SK-N-MC (cell line): ENCODE measurements around the gene TIMM29.

Source experiments
- DNase-seq: peaks from one replicate; pipeline ENCODE4 v3.0.0-alpha.2; 2011; ENCODE audit warnings: low read depth, low spot score
- H3K27ac ChIP-seq: fragments of 200-600 bp; sonication (generic); 2 replicates; pipeline ENCODE4 v1.5.1; 2016; ENCODE audit warnings: mixed run types
- H3K36me3 ChIP-seq: fragments of 200-600 bp; sonication (generic); 2 replicates; pipeline ENCODE4 v1.6.1; 2017; ENCODE audit warnings: antibody characterized with exemption, low read length, mixed read lengths; ENCODE audit not compliant: insufficient read depth
- H3K4me3 ChIP-seq: fragments of 200-600 bp; sonication (generic); 2 replicates; pipeline ENCODE4 v1.5.1; 2016
- H3K9ac ChIP-seq: fragments of 200-600 bp; sonication (generic); 2 replicates; pipeline ENCODE4 v1.8.0; 2017; ENCODE audit warnings: mixed run types, mixed read lengths; ENCODE audit not compliant: insufficient read length
- H3K9me3 ChIP-seq: fragments of 200-600 bp; sonication (generic); 2 replicates; pipeline ENCODE4 v1.6.1; 2017; ENCODE audit warnings: low read depth, mild to moderate bottlenecking, antibody characterized with exemption, low read length, moderate library complexity, mixed read lengths
- EZH2 ChIP-seq: fragments of 200-600 bp; sonication (generic); IDR thresholded peaks from one replicate; pipeline ENCODE4 v1.6.1; 2017; ENCODE audit warnings: antibody characterized with exemption
- FOXP2 ChIP-seq: optimal IDR thresholded peaks from 2 replicates; pipeline ENCODE3; 2011; ENCODE audit warnings: mild to moderate bottlenecking, moderate library complexity; ENCODE audit not compliant: insufficient read depth; ENCODE audit errors: extremely low read length, control extremely low read depth
- POLR2AphosphoS5 ChIP-seq: IDR thresholded peaks from 2 replicates; pipeline ENCODE4 v1.6.1; 2012; ENCODE audit warnings: mild to moderate bottlenecking, low read depth, low read length, borderline replicate concordance

TIMM29 gene

DNA sequence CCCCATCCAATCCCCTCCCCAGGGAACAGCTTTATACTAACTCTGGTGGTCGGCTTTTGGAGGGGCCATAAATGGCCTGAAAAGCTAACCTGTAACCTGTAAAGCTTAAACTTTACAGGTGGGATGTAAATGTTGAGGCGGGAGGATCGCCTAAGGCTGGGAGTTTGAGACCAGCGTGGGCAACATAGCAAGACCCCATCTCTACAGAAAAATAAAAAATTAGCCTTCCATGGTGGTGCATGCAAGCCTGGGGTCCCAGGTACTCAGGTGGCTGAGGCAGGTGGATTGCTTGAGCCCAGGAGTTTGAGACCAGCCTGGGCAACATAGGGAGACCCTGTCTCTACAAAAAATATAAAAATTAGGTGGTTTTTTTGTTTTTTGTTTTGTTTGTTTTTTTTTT is 38.7 kb upstream of the TIMM29 start:
- Histone ChIP-seq H3K9me3 (no peaks in the 10 kb centered on the region), H3K27ac (0 out of 2 replicates have a peak overlapping the region, but pooled peaks have one; percentile 86), H3K9ac (no peak overlapping the region), H3K36me3 (no peaks in the 10 kb centered on the region), H3K4me3 (no peak overlapping the region)
- no peak for TF ChIP-seq EZH2
- TF ChIP-seq POLR2AphosphoS5, result no peak
- no peak for TF ChIP-seq FOXP2
- DNase-seq, result no peak

- H3K9me3 ChIP-seq, result no peaks in the 10 kb centered on the region
- DNase-seq, result no peak
- TF ChIP-seq FOXP2 (no peak), POLR2AphosphoS5 (no peak), EZH2 (no peak)
- no peak overlapping the region for H3K9ac ChIP-seq
- H3K36me3 ChIP-seq, result no peaks in the 10 kb centered on the region
- H3K4me3 ChIP-seq, result no peak overlapping the region
- H3K27ac ChIP-seq, result 0 out of 2 replicates have a peak overlapping the region, but pooled peaks have one; percentile 38
Measured at GRCh38 chr19:10891405-10892086, 37.1 kb upstream of the TIMM29 start.

- Histone ChIP-seq H3K27ac (no peak overlapping the region), H3K36me3 (no peaks in the 10 kb centered on the region), H3K4me3 (no peak overlapping the region), H3K9me3 (no peaks in the 10 kb centered on the region), H3K9ac (no peak overlapping the region)
- TF ChIP-seq EZH2, result no peak
- TF ChIP-seq FOXP2, result no peak
- TF ChIP-seq POLR2AphosphoS5, result no peak
- DNase-seq, result no peak
Measured at GRCh38 chr19:10892256-10892655, 36.4 kb upstream of the TIMM29 start.

DNA sequence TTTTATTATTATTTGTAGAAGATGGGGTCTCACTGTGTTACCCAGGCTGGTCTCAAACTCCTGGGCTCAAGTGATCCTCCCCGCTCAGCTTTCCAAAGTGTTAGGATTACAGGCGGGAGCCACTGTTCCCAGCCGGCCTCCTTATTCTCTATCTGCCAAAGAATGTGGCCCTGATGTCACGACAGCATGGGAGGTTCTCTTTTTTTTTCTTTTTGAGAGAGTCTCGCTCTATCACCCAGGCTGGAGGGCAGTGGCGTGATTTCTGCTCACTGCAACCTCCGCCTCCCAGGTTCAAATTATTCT is 33.7 kb upstream of the TIMM29 start:
- Histone ChIP-seq H3K27ac (no peak overlapping the region; the same call in 1 of the 2 replicates), H3K9me3 (no peaks in the 10 kb centered on the region), H3K9ac (no peak overlapping the region), H3K4me3 (no peak overlapping the region), H3K36me3 (no peaks in the 10 kb centered on the region)
- TF ChIP-seq EZH2, result no peak
- TF ChIP-seq POLR2AphosphoS5, result no peak
- no peak for TF ChIP-seq FOXP2
- DNase-seq, result no peak

- Histone ChIP-seq H3K36me3 (no peaks in the 10 kb centered on the region), H3K9ac (no peak overlapping the region), H3K27ac (no peak overlapping the region), H3K9me3 (no peaks in the 10 kb centered on the region), H3K4me3 (no peak overlapping the region)
- no peak for TF ChIP-seq EZH2
- TF ChIP-seq POLR2AphosphoS5, result no peak
- TF ChIP-seq FOXP2, result no peak
- no peak for DNase-seq
Measured at GRCh38 chr19:10895363-10895762, 33.2 kb upstream of the TIMM29 start.

DNA sequence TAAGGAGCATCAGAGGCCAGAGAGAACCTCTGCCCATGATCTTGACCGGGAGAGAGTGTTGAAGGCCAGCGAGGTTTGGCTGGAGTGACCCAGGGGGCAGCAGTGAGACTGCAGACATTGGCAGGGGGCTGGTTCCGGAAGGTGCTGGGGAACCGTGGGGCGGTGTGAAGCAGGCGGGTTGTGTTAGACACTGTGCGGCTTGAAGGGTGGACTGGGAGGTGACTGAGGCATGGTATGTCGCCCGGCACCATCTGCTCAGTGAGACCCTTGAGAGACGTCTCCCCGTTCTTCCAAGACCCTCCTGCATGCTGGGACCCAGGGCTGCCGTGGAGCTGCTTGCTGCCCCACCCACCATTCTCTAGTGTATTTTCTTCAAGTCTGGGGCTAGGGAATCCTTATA is 32.7 kb upstream of the TIMM29 start:
- Histone ChIP-seq H3K4me3 (no peak overlapping the region), H3K36me3 (no peaks in the 10 kb centered on the region), H3K9me3 (no peaks in the 10 kb centered on the region), H3K27ac (no peak overlapping the region), H3K9ac (no peak overlapping the region)
- TF ChIP-seq POLR2AphosphoS5, result no peak
- no peak for TF ChIP-seq FOXP2
- no peak for TF ChIP-seq EZH2
- no peak for DNase-seq

DNA sequence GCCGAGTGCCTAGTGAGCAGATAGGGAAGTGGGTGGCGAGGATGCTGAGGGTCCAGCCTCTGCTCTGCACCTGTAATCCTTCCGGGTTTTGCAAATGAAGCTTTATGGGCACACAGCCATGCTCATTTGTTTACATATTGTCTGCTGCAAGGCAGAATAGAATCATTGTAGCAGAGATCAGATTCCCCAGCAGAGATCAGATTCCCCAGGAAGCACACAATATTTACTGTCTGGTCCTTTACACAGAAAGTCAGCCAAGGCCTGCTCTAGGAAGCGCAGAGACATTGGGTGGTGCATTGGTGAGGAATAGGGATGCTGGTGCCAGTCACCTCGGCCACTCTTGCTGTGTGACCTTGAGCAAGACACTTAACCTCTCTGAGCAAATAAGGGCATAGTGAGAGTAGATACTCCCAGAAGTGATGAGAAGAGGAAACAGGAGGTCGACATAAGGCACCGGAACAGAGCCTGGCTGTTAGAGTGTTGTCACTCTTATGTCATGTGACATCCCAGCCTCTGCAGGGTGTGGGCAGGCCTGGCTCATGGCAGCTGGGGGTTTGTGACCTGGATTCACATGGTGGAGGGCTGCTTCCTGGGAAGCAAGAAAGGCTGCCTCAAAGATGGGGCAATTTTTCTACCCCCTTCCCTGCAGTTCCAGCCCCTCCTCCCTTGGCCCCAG is 31.6 kb upstream of the TIMM29 start:
- DNase-seq, result no peak
- TF ChIP-seq POLR2AphosphoS5, result no peak
- TF ChIP-seq EZH2, result no peak
- TF ChIP-seq FOXP2, result no peak
- Histone ChIP-seq H3K9me3 (no peaks in the 10 kb centered on the region), H3K27ac (no peak overlapping the region), H3K4me3 (no peak overlapping the region), H3K9ac (no peak overlapping the region), H3K36me3 (no peaks in the 10 kb centered on the region)

DNA sequence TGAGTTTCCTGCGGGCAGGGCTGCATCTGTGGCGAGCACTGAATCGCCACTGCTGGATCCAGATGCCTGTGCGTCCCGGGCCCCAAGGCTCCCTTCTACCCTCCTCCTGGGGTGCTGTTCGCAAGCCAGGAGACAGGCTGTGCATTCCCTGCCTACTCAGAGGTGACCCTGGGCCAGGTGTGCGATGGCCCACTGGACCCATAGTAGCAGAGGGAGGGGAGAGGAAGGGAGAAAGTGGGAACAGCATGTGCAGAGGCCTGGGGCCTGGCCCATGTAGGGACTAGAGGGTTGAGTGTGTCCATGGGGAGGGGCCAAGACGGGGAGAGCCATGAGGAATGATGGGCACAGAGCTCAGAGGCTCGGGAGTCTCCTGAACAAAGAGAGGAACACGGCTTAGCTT is 30.0 kb upstream of the TIMM29 start:
- Histone ChIP-seq H3K4me3 (no peak overlapping the region), H3K27ac (no peak overlapping the region), H3K36me3 (no peaks in the 10 kb centered on the region), H3K9ac (no peak overlapping the region), H3K9me3 (no peaks in the 10 kb centered on the region)
- TF ChIP-seq EZH2 (no peak), FOXP2 (no peak), POLR2AphosphoS5 (no peak)
- DNase-seq, result no peak
